ENCODE results near the gene UMODL1.
"Not testable (repeated sequence)": the region's sequence is repeated elsewhere in the genome, so short reads cannot be mapped to it uniquely, and the experiment has no call there.

UMODL1 gene

DNA sequence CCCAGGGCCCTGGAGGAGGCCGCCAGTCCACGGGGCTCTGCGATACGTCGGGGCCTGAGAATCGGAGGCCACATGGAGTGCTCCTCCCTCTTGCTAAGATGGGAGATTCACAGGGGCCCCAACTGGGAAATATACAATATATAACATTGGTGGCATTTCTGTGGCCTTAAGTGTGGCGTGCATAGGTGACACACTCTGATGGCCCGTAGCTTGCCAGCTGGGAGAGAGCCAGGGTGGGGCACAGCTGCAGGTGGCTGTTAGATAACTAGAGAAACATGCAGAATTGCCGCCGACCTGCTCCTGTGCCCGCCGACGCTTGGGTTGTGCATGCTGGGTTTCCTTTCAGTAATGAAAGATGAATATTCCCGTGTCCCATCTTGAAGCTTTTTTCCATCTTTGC, 30.1 kb downstream of the UMODL1 start:
- no peak for DNase-seq (ENCODE audit: low spot score)

DNA sequence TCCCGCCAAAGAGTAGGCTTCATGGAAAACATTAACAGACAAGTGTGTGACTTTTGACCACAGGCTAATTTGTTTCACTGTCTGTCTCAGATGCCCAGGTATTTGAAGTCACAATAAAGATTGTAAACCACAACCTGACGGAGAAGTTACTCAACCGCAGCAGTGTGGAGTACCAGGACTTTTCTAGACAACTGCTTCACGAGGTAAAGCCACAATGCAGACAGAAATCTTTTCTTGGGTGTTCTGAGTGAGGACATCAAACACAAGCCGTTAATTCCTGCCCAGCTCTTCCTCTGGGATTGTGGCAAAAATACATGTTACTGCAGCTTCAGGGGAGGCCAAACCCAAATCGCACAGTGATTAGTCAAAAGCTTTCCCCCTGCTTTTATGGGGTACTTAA, 31.0 kb downstream of the UMODL1 start:
- DNase-seq (ENCODE audit: low spot score): no peak

DNA sequence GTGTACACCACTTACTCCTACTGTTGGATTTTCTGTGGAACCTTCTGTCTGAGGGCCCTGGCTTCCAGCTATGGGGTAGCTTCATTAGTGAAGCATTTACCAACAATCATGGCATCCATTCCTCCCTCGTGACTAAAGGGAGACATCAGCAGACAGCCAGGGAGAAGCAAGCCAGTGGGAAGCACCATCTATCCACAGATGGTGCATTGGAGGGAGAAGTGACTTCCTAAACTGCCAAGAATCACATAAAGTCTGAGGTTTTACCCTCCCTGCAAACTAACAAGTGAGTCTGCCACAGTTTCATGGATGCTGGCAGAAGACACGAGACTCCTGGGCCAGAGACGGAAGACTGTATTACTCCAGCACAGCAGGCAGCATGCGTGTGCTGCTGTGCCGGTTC, 31.4 kb downstream of the UMODL1 start:
- no peak for DNase-seq (ENCODE audit: low spot score)

DNA sequence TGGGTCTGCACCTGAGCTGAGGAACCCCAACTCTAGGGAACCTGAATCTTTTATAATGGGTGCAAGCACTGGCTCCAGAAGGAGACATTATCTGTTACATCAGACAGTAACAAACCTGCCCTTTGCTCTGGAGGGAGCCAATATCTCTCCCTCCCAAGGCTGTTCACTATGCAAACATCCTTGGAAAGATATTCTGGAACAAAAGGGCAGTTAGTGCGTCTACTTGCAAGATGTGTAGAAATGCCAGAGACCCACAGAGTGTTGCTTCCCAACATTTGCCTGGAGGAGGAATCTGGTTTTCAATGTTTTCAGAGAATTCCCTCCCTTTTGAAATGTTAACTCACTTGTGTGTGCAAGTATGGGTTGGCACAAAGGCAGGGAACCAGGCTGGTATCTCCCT, 31.9 kb downstream of the UMODL1 start:
- no peak for DNase-seq (ENCODE audit: low spot score)

DNA sequence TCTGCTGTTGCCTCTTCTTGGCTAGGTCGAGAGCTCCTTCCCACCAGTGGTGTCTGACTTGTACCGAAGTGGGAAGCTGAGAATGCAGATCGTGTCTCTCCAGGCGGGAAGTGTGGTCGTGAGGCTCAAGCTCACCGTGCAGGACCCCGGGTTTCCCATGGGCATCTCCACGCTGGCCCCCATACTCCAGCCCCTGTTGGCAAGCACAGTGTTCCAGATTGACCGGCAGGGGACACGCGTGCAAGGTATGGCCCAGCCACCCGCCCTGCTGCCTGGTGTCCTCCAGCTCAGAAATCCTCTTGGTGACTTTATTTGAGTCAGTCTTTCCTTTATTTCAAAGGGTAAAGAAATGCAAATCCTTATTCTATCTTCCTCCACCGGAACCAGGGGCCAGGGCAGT, 32.7 kb downstream of the UMODL1 start:
- no peak for DNase-seq (ENCODE audit: low spot score)

DNA sequence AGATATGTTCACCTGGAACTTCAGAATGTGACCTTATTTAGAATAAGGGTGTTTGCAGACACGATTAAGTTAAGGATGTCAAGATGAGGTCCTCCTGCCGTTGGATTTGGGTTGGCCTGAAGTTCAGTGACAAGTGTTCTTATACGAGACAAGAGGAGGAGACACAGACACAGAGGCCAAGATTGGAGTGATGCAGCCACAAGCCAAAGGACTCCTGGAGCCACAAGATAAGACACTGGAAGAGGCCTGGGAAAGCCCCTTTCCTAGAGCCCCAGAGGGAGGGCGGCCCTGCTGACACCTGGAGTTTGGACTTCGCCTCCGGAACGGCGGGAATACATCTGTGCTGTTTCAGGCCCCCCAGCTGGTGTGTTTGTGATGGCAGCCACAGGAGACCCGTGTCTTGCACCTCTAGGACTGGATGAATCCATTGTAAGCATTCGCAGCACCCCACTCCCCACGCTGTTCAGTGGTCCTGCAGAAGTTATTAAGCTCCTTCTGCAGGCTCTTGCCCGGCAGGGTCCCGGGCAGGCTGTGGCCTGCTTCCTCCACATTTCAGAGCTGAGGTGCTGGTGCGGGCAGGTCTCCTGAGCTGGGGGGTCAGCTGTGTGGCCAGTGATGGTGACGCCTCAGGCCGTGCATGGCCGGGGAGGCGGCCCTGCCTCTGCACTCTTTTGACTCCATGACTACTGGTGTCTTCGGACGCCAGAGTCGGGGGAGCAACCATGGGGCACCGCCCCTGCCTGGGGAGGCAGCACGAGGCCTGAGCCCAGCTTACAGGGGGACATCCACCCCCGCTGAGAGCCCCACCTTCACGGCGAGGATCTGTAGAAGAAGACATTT, 34.6 kb downstream of the UMODL1 start:
- DNase-seq (ENCODE audit: low spot score): no peak

DNA sequence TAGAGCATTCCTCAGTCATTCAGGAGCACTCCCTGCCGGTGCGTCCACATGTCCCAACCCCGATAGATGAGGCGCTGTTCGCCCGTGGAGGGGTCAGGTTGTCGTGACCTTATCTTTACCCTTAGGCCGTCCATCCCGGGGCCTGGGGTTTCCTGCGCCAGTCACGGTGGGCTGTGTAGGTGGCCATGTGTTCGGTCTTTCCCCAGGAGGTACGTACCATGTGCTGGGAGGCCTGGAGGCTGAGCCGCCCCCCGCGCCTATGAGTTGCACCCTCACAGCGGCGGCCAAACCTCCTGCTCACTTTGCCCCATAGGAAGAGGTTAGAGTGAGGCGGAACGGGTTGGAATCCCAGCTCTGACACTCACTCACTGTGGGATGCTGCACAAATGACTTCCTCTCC, 35.3 kb downstream of the UMODL1 start:
- DNase-seq (ENCODE audit: low spot score): no peak

DNA sequence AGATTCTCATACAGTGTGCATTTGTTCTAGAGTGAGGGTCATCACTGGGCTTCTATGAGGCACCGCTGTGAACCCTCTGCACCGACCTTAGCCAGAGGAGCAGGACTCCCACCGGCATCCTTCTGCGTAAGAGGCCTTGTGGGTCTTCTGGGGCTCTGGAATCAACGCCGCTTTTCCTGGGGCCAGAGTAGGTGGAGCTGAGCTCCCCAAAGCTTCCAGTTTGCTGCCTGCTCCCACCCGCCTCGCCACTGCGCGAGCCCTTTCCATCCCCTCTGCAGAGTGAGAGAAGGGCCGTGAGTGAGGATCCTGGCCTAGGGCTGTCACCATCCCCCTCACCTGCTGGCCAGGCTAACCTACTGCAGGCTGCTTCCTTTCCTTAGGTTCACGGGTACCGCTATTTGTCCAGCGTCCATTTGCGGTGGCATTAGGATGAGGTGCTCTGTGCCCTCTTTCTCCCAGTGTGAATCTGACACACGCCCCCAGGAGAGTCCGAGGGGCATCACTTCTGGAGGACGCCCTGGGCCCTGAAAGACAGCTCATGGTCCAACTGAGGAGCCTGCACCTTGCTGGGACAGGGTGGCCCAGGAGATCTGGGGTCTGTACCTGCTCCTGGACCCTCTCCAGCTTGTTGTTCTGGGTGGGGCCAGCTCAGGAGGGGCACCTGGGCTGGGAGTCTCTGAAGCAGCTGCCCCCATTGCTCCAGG, 36.2 kb downstream of the UMODL1 start:
- DNase-seq (ENCODE audit: low spot score): no peak

DNA sequence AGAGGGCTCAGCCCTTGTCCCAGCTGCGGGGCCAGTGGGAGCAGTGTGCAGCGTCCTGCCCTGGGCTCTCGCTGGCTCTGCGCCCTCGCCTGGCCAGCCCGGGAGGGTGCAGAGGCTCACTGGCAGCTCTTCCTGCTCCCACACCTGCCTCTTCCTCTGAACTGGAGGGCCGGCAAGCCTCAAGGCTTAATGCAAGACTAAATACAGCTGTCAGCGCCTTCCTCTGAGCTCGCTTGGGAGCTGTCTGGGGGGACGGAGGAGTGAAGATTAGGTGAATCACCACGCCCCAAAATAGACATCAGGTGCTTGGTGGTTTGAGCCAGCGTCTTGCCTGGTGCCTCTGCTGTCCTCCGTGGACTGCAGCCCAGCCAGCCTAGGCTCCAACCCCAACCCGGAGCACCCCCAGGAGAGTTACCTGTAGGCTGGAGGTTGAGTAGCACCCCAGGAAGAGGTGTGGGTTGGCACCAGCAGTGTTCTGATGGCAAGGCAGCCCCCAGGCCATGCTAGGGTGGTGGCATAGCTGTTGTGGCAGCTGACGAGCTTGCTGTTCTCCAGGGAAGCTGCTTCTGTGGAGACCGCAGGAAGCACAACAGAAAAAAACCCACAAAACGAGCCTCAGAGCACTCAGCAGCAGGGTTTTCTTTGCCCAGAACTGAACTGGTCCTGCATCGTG, 36.9 kb downstream of the UMODL1 start:
- DNase-seq (ENCODE audit: low spot score): peak; percentile 81

DNA sequence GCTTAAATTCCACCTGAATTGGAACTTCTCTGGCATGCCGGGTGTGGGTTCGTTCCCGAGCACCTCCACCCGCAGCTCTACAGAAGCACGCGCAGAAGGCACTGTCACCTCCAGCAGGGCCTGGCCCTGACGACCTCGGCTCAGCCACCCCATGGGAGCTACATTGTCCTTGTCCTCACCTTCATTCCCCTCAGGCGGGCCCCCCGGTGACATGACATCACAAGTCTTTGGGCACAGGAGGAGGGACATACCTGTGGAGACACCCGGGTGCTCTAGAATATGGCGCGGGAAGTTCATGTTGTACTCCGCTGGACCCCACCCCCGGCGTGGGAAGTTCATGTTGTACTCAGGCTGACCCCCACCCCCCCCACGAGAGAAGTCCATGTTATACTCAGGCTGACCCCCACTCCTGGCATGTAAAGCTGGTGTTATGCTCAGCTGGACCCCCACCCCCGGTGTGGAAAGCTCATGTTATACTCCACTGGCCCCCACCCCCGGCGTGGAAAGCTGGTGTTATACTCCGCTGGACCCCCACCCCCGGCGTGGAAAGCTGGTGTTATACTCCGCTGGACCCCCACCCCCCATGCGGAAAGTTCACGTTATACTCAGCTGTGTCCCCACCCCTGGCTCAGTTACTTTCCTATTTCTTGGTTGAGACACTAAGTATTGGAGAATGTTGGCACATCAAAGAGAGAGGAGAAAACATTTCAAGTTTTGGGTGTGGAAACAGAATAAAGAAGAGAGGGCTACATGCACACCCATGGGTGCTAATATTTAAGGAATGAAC, 37.6 kb downstream of the UMODL1 start:
- DNase-seq (ENCODE audit: low spot score): no peak

DNA sequence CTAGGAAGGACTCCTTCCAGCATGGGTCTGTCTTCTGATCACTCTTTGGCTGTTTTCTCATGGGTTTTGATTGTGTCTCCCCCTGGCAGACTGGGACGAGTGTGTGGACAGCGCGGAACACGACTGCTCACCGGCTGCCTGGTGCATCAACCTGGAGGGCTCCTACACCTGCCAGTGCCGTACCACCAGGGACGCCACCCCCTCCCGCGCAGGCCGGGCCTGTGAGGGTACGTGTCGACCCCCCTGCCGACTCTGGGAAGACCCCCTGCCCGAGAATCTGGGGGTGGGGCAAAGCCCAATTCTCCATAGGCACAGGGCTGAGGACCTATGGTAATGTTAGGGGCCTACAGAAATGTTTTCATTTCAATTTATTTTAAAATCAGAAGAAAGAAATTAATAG, 38.4 kb downstream of the UMODL1 start:
- no peak for DNase-seq (ENCODE audit: low spot score)

DNA sequence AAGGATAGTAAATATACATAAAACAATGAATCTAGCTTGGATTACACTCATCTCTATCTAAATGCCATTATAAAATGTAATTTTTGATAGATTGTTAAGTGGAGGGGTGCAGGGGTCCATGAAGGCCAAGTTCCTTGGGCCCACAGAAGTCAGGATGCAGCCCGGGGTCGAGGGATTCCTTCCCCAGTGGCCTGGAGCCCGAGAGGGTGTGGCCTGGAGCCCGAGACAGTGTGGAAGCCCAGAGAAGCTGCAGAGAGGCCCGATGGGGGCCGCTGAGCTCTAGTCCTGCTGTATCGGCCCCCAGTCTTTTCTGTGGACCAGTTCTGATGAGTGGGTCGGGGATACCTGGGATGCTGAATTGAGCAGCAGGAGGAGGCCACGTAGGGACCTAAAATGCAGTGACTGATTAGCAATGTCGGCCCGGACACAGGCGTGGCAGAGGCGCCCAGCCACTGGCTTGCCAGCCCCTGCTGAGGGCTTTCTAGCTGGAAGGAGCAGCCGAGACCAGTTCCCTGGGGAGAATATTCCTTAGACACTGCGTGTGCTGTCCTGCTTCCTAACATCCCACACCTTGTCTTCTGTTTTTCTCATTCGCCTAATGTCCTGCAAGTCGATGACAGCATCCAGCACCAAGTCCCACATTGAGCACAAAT, 38.9 kb downstream of the UMODL1 start:
- no peak for DNase-seq (ENCODE audit: low spot score)

DNA sequence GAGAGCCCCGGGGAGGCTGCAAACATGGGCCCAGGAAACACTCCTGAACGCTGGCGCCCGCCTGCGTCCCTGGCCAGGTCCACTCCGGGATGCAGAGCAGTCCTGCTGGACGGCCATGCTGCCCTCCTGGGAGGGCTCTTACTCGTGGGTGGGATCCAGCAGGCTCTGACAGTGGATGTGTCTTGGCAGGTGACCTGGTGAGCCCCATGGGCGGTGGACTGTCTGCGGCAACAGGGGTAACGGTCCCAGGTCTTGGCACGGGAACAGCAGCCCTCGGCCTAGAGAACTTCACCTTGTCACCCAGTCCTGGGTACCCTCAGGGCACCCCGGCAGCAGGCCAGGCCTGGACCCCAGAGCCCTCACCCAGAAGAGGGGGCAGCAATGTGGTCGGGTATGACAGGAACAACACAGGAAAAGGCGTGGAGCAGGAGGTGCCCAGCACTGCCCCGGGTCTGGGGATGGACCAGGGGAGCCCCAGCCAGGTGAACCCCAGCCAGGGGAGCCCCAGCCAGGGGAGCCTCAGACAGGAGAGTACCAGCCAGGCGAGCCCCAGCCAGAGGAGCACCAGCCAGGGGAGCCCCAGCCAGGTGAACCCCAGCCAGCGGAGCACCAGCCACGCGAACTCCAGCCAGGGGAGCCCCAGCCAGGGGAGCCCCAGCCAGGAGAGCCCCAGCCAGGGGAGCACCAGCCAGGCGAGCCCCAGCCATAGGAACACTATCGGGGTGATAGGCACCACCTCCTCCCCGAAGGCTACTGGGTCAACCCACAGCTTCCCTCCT, 39.8 kb downstream of the UMODL1 start:
- DNase-seq (ENCODE audit: low spot score): no peak

DNA sequence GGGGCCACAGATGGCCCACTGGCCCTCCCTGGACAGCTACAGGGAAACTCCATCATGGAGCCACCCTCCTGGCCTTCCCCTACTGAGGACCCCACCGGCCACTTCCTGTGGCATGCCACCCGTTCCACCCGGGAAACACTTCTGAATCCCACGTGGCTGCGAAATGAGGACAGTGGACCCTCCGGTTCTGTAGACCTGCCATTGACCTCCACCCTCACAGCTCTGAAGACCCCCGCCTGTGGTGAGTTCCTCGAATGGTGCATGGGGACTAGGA, 40.3 kb downstream of the UMODL1 start:
- DNase-seq (ENCODE audit: low spot score): no peak

DNA sequence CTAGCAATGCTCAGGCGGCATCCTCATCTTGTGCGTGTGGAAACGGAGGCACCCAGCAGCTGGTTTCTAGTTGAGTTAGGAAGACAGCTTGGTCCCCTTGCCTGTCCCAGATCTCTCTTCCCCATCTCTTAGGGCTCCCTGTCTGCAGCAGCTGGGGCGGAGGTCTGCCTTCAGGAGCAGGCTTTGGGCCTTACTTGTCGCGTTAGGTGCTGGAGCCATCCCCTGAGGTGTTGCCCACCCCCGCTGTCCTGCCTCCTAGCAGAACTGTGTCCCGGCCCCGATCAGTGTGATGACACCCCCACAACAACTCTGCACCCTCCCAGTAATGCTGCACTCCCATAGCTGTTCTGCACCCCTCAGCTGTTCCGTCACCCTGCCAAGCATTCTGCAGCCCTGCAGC, 40.7 kb downstream of the UMODL1 start:
- DNase-seq (ENCODE audit: low spot score): no peak

DNA sequence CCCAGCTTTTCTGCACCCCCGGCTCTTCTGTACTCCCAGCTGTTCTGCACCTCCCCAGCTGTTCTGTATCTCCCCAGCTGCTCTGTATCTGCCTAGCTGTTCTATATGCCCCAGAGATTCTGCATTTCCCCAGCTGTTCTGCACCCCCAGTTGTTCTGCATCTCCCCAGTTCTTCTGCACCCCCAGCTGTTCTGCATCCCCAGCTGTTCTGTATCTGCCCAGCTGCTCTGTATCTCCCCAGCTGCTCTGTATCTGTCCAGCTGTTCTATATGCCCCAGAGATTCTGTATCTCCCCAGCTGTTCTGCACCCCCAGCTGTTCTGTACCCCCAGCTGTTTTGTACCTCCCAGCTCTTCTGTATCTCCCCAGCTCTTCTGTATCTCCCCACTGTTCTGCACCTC, 41.1 kb downstream of the UMODL1 start:
- no peak for DNase-seq (ENCODE audit: low spot score)

DNA sequence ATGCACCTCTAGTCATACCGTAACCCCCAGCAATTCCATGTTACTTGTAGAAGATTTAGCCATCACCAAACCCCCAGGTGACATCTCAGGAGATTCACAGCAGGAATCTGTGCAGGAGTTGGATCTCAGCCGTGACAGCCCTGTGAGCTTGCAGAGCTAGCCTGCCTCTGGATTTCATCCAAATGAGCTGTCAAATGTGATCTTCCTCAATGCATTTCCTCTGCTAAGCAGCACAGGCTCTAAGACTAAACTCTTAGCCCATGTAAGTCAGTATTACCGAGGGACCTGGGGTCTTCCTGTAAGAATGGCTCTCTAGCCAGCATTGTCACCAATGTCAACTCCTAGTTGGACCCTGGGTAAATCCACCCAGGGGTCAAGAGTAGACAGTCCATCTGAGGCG, 41.7 kb downstream of the UMODL1 start:
- DNase-seq (ENCODE audit: low spot score): no peak

DNA sequence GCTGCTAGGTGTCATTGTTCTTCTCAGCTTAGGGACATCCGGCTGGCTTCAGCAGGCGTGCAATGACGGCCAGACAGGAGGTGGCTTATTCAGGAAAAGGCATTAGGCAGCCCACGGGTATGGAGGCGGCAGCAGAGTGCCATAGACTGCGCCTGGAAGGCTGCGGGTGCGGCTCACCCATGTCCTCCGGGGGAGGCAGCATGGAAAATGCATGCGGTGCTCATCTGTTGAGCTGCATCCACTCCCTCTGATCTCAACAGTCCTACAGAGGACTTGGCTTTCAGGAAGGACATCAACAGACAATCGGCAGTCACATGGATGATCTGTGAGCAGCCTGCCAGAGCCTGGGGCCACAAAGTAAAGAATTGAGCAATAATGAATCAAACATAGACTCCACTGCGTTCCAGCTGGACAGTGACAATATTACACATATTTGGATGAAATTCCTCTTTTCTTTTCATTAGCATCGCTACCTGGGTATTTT, 42.9 kb downstream of the UMODL1 start:
- DNase-seq (ENCODE audit: low spot score): no peak

DNA sequence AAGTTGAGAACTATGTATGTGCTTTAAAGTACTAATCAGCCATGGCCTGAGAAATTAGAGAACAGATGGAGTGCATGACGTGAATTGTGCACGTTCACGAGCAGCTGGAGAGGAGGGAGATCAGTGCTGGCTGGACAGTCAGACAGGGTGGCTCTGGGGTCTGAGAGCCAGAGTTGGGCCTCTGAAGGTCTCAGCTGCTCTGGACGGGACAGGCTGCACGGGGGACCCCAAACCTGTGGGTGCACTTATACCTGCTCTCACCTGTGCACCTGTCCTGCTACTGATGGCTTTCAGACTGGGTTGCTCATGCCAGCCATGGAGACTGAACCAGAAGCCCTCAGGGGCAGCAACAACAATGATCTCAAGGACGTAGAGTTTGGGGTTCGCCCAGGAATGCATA, 43.5 kb downstream of the UMODL1 start:
- DNase-seq (ENCODE audit: low spot score): no peak

DNA sequence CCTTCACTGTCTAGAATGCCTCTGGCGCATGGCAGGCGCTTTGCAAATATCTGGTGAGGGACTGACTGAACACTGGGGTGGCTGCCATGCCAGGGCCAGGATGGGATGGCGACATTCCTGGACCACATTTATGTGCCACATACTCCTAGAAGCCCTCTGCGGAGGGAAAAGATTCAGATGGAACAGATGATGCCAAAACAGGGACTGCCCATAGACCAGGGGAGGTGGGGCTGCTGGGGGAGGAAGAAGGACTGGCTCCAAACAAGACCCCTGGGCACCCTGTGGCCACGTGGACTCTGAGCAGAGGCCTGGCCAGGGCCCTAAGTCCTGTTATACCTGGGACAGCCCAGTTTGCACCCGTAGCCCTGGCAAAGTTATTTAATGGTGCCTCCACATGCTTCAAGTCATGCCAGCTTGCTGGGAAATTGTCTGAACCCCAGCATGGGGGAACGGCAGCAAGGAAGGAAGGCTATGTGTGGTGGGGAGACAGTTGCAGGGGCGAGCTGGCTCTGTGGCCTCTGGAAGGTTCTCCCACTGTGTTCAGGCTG, 44.1 kb downstream of the UMODL1 start:
- DNase-seq (ENCODE audit: low spot score): no peak

DNA sequence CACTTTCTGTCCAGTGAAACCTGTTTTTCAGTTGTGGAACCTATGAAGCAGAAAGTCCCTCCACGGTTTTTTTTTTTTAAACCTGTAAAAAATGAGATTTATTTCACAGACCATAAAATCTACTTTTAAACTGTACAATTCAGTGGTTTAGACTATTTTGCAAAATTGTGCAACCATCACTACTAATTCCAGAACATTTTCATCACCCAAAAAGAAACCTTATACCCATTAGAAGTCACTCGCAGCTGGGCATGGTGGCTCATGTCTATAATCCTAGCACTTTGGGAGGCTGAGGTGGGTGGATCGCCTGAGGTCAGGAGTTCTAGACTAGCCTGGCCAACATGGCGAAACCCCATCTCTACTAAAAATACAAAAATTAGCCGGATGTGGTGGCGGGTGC, 45.4 kb downstream of the UMODL1 start:
- not testable (repeated sequence) for DNase-seq (ENCODE audit: low spot score)
